Immature natural killer cell (primary cell): ENCODE measurements around the gene CXCR6. TPM values are rescaled to one million over a fixed set of nuclear protein-coding genes. Genes with fewer than 3 reads are reported as not detected.

ENCODE experiments used
- DNase-seq, 3 donors: peaks; one replicate each; pipeline ENCODE4 v3.0.0; 2022; ENCODE audit warnings: mixed read lengths in 1 of 3
- H3K27ac Mint-ChIP-seq, 6 donors: one replicate each; pipeline ENCODE4 v1.8.0; 2020; ENCODE audit warnings: mixed read lengths in 6 of 6, mild to moderate bottlenecking in 5 of 6, inconsistent platforms in 4 of 6, moderate library complexity in 3 of 6
- H3K27me3 Mint-ChIP-seq, 3 donors: one replicate each; pipeline ENCODE4 v1.8.0; 2020 to 2021; ENCODE audit warnings: low read depth in 3 of 3, mild to moderate bottlenecking in 3 of 3, mixed read lengths in 3 of 3, moderate library complexity in 3 of 3, inconsistent platforms in 1 of 3
- H3K36me3 Mint-ChIP-seq, 3 donors: one replicate each; pipeline ENCODE4 v1.8.0; 2020; ENCODE audit warnings: mixed read lengths in 3 of 3, inconsistent platforms in 2 of 3, mild to moderate bottlenecking in 2 of 3
- H3K4me1 Mint-ChIP-seq, 2 donors: one replicate each; pipeline ENCODE4 v1.8.0; 2020; ENCODE audit warnings: inconsistent platforms in 2 of 2, mild to moderate bottlenecking in 2 of 2, mixed read lengths in 2 of 2, moderate library complexity in 1 of 2
- H3K4me3 Mint-ChIP-seq, 5 donors: one replicate each; pipeline ENCODE4 v1.8.0; 2020; ENCODE audit warnings: mild to moderate bottlenecking in 5 of 5, mixed read lengths in 5 of 5, inconsistent platforms in 3 of 5, moderate library complexity in 3 of 5
- H3K9me3 Mint-ChIP-seq, 6 donors: one replicate each; pipeline ENCODE4 v1.8.0; 2020; ENCODE audit warnings: mild to moderate bottlenecking in 6 of 6, mixed read lengths in 6 of 6, inconsistent platforms in 4 of 6, moderate library complexity in 3 of 6
- polyA plus RNA-seq, 3 donors: library from polyadenylated mRNA; unstranded; fragments of 300-500 nt; fragmentation: Illumina TruSeq; gene quantifications; one replicate each; pipeline ENCODE4 v1.2.3, GENCODE V29; 2021

CXCR6 gene
- polyA plus RNA-seq, 3 donors from 2014 or later: 2.7 to 14.7 (median 8.5) TPM

DNA sequence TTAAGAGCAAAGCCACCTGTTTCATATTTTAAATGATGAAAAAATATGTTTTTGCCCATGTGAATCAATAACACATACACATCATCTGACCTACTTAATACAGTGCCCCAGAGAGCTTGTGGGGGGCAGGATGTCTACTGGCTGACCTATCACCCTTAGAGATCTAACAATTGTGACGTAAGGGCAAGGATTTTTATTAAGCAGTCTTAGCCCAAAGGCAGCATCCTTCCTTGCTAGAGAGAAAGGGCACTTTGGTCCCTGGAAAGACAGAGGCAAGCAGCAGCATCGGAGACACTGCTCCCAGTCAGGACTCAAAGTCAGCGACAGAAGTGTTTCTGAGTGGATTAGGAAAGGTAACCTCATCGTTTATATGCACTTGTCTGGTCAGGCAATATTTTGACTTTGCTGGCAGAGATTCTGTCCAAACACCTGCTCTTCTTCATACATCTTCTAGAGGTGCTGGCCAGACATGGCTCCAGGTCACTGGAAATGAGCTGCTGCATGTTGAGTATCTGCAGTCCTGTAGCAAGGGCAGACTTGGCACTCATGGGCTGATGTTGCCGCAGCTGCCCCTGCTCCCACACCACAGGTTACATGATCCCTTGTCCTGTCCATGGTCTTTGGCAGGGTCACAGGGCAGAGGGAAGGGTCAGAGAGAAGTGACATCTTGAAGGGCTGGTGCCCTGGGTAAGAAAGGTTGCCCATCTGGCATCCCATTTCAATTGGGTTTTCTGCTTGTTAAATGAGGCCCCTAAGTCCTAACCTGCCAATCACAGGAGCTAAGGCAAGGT is 1.8 kb downstream of the CXCR6 start:
- Mint-ChIP-seq H3K36me3 (peaks cover 32 to 65% (median 32%) of the 10 kb centered on the region in 3 donors), H3K27me3 (peaks cover 0 to 3% (median 0%) of the 10 kb centered on the region in 3 donors), H3K27ac (peak overlapping the region in 5 of 6 donors; percentile 38 to 88 (median 61)), H3K9me3 (no peaks in the 10 kb centered on the region), H3K4me3 (peak overlapping the region; percentile 15 to 73 (median 42)), H3K4me1 (peaks cover 52 to 87% of the 10 kb centered on the region in 2 donors)
- peak in 1 of 3 donors; percentile 31 for DNase-seq

DNA sequence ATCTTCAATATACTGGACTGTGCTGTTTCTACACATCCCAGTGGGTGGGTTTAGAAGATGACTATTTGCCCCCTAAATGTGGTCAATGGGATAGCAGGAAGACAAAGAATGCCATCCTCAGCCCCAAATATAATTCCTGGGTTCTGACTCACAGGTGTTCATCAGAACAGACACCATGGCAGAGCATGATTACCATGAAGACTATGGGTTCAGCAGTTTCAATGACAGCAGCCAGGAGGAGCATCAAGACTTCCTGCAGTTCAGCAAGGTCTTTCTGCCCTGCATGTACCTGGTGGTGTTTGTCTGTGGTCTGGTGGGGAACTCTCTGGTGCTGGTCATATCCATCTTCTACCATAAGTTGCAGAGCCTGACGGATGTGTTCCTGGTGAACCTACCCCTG is 3.0 kb downstream of the CXCR6 start:
- no peaks in the 10 kb centered on the region for H3K9me3 Mint-ChIP-seq
- H3K36me3 Mint-ChIP-seq: peaks cover 26 to 61% (median 28%) of the 10 kb centered on the region in 3 donors
- H3K27ac Mint-ChIP-seq: peak overlapping the region in 5 of 6 donors; percentile 20 to 88 (median 59)
- peak overlapping the region in 3 of 5 donors; percentile 4 to 38 (median 12) for H3K4me3 Mint-ChIP-seq
- H3K27me3 Mint-ChIP-seq: peaks cover 0 to 3% (median 0%) of the 10 kb centered on the region in 3 donors
- H3K4me1 Mint-ChIP-seq: peaks cover 65 to 92% of the 10 kb centered on the region in 2 donors
- no peak for DNase-seq

DNA sequence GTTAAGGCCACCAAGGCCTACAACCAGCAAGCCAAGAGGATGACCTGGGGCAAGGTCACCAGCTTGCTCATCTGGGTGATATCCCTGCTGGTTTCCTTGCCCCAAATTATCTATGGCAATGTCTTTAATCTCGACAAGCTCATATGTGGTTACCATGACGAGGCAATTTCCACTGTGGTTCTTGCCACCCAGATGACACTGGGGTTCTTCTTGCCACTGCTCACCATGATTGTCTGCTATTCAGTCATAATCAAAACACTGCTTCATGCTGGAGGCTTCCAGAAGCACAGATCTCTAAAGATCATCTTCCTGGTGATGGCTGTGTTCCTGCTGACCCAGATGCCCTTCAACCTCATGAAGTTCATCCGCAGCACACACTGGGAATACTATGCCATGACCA is 3.6 kb downstream of the CXCR6 start:
- H3K36me3 Mint-ChIP-seq: peaks cover 28 to 66% (median 30%) of the 10 kb centered on the region in 3 donors
- peaks cover 71 to 98% of the 10 kb centered on the region in 2 donors for H3K4me1 Mint-ChIP-seq
- peak overlapping the region in 3 of 5 donors; percentile 4 to 38 (median 19) for H3K4me3 Mint-ChIP-seq
- H3K9me3 Mint-ChIP-seq: no peaks in the 10 kb centered on the region
- peak in 1 of 3 donors; percentile 20 for DNase-seq
- H3K27me3 Mint-ChIP-seq: peaks cover 0 to 3% (median 0%) of the 10 kb centered on the region in 3 donors
- H3K27ac Mint-ChIP-seq: peak overlapping the region; percentile 1 to 88 (median 58)

DNA sequence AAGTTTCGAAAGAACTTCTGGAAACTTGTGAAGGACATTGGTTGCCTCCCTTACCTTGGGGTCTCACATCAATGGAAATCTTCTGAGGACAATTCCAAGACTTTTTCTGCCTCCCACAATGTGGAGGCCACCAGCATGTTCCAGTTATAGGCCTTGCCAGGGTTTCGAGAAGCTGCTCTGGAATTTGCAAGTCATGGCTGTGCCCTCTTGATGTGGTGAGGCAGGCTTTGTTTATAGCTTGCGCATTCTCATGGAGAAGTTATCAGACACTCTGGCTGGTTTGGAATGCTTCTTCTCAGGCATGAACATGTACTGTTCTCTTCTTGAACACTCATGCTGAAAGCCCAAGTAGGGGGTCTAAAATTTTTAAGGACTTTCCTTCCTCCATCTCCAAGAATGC is 4.1 kb downstream of the CXCR6 start:
- H3K4me3 Mint-ChIP-seq: no peak overlapping the region

DNA sequence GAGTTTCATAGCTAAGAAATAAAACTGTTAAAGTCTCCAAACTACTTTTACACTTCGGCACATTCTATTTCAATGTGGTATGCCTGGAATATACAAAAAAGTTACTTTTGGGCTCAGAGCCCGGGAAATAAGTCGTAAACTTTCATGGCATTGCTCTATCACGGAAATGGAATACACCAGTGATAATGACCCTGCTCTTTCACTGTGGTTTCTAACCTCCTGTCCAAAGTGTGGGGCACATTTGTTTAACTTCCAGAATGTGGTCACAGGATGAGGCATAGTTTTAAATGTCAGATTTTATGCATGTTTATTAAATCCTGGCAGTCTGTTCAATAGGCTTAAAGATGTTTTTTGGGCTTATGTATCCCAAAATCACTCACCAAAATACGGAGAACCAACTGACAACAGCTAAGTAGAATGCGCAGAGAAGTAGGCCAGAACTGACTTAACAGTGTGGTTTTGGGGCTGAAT is 5.1 kb downstream of the CXCR6 start:
- peak overlapping the region in 5 of 6 donors; percentile 7 to 81 (median 60) for H3K27ac Mint-ChIP-seq
- DNase-seq: no peak
- no peaks in the 10 kb centered on the region for H3K9me3 Mint-ChIP-seq
- peaks cover 34 to 77% (median 42%) of the 10 kb centered on the region in 3 donors for H3K36me3 Mint-ChIP-seq
- peaks cover 73 to 99% of the 10 kb centered on the region in 2 donors for H3K4me1 Mint-ChIP-seq
- H3K4me3 Mint-ChIP-seq: peak overlapping the region; percentile 3 to 44 (median 10)
- peaks cover 0 to 3% (median 0%) of the 10 kb centered on the region in 3 donors for H3K27me3 Mint-ChIP-seq

More for the DNA sequence above, 4.1 kb downstream of the CXCR6 start:
- peaks cover 74 to 98% of the 10 kb centered on the region in 2 donors for H3K4me1 Mint-ChIP-seq
- H3K27ac Mint-ChIP-seq: peak overlapping the region in 3 of 6 donors; percentile 20 to 88 (median 45)
- H3K36me3 Mint-ChIP-seq: peaks cover 28 to 71% (median 35%) of the 10 kb centered on the region in 3 donors
- H3K9me3 Mint-ChIP-seq: no peaks in the 10 kb centered on the region
- no peak for DNase-seq
- peaks cover 0 to 3% (median 0%) of the 10 kb centered on the region in 3 donors for H3K27me3 Mint-ChIP-seq

DNA sequence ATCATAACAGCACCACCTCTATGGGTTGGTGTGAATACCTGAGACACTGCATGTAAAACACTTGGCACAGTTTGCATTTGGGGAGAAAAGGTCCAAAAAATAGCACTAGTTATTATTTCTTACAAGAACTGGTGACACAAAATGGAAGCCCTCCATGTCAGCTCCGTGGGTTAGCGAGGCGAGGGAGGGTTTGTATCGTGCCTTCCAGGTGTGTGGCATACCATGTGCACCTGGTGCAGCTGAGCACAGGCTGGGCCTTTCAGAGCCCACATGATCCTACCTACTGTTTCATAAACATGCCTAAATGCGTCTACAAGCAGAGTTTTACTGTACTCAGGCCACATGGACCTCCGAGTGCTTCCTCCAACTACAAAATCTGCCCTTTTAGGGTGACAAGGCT is 5.6 kb downstream of the CXCR6 start:
- Mint-ChIP-seq H3K27ac (peak overlapping the region in 4 of 6 donors; percentile 7 to 81 (median 58)), H3K4me1 (peaks cover 72 to 94% of the 10 kb centered on the region in 2 donors), H3K36me3 (peaks cover 38 to 77% (median 44%) of the 10 kb centered on the region in 3 donors), H3K27me3 (peaks cover 0 to 4% (median 4%) of the 10 kb centered on the region in 3 donors), H3K4me3 (peak overlapping the region in 3 of 5 donors; percentile 10 to 44 (median 43)), H3K9me3 (no peaks in the 10 kb centered on the region)
- no peak for DNase-seq

DNA sequence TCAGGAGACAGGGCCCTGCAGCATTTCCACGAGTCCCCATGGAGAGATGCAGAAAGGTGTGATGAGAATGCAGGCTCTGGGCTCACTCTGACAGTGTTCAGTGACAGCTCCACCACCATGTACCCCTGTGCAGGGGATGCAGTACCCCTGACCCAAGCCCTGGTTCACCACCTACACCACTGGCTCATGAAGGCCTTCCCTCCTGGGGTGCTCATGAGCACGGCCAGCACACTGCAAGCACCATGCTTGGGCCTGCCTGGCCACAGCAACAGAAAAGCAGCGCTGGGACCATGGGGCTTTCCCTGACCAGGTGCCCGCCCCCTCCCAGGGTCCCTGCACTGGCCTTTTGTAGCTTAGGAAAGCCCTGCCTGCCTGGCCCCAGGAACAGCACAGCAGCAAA is 6.2 kb downstream of the CXCR6 start:
- peaks cover 71 to 88% of the 10 kb centered on the region in 2 donors for H3K4me1 Mint-ChIP-seq

DNA sequence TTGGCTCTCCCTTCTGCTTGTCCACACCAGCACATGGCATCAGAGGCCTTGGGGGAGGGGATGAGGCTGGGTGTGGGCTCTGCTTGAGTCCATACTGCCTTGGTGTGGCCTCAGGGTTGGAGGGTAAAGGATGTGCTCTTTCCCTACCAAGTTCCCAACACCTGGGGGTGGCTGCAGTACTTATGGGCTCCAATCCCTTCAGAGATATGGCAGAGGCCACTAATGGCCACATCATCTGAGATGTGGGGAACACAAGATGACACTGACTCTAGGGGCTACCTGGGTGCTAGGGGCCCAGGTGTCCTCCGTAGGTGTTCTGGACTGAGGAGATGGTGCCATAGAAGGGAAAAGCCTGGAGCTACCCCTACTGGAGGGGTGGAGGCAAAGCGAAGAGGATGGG is 6.9 kb downstream of the CXCR6 start:
- H3K4me3 Mint-ChIP-seq: peak overlapping the region in 4 of 5 donors; percentile 42 to 73 (median 50)
- peaks cover 49 to 83% (median 57%) of the 10 kb centered on the region in 3 donors for H3K36me3 Mint-ChIP-seq
- no peak for DNase-seq

More for the DNA sequence above, 6.2 kb downstream of the CXCR6 start:
- DNase-seq: no peak
- peak overlapping the region in 1 of 5 donors; percentile 73 for H3K4me3 Mint-ChIP-seq
- H3K36me3 Mint-ChIP-seq: peaks cover 43 to 81% (median 50%) of the 10 kb centered on the region in 3 donors
- H3K27ac Mint-ChIP-seq: peak overlapping the region in 4 of 6 donors; percentile 40 to 93 (median 86)
- H3K9me3 Mint-ChIP-seq: no peaks in the 10 kb centered on the region
- peaks cover 0 to 6% (median 6%) of the 10 kb centered on the region in 3 donors for H3K27me3 Mint-ChIP-seq

DNA sequence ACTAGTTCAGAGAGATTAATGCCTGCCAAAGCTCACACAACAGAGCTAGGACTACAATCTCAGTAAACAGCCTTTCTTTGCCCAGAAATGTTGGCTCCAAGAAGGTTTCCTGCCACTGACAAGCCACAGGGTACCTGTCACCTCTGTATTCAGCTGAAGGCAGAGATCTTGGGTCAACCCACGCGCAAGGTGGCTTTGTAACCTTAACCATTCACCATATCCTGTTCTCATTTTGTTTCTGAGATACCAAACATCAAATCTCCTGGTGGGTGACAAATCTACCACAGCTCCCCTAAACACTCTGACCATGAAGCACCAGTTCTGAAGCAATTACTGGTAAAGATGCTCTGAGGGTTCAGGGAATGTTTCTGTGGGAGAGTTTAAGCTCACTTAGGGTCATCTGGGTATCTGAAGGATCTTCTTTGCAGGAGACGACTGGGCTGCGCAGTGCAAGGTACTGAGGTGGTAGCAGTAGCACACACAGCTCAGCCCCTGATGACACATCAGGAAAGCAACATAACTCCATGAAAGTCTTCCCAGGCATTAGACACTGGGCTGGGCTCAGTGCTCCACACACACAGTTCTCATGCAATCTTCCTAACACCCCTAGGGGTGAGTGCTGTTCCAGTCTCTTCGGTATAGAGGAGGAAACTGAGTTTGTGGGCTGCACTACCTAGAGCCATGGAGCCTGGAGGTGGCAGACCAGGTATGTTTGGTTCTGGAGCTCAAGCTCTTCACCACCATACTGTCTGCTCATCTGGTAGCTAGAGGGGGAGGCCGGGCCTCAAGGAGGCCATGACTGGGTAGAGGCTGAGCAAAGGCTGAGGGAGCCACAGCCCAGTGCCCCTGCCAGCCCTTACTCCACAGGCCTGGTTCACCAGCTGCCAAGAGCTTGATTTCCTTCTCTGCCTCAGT is 7.7 kb downstream of the CXCR6 start:
- Mint-ChIP-seq H3K9me3 (no peaks in the 10 kb centered on the region), H3K27ac (peak overlapping the region; percentile 16 to 93 (median 87)), H3K27me3 (peaks cover 0 to 6% (median 6%) of the 10 kb centered on the region in 3 donors), H3K36me3 (peaks cover 51 to 89% (median 58%) of the 10 kb centered on the region in 3 donors), H3K4me3 (peak overlapping the region; percentile 34 to 73 (median 56)), H3K4me1 (peaks cover 59 to 73% of the 10 kb centered on the region in 2 donors)
- peak; percentile 66 to 77 (median 72) for DNase-seq

More for the DNA sequence above, 6.9 kb downstream of the CXCR6 start:
- Mint-ChIP-seq H3K27me3 (peaks cover 0 to 6% (median 6%) of the 10 kb centered on the region in 3 donors), H3K27ac (peak overlapping the region in 5 of 6 donors; percentile 80 to 93 (median 91)), H3K9me3 (no peaks in the 10 kb centered on the region), H3K4me1 (peaks cover 64 to 81% of the 10 kb centered on the region in 2 donors)

DNA sequence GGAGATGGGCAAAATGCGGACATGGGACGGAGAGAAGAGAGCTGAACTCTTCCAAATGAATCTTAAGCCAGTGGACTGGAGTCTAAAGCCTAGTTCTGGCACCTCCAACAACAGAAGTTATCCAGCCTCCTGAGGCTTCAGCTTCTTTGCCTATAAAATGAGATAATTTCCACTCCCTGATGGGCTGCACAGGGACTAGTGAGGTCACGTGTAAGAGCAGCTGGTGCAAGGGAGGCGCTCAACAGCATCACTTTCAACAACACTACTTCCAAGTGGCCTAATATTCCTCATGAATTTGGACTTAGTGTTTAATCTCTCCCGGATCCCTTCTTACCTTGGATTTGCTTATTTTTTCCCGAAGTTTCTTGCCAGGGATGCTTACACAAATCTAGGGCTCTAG is 8.7 kb downstream of the CXCR6 start:
- Mint-ChIP-seq H3K36me3 (peaks cover 53 to 86% (median 59%) of the 10 kb centered on the region in 3 donors), H3K4me3 (no peak overlapping the region), H3K27me3 (peaks cover 0 to 6% (median 3%) of the 10 kb centered on the region in 3 donors), H3K27ac (peak overlapping the region in 4 of 6 donors; percentile 32 to 91 (median 50)), H3K4me1 (peaks cover 54 to 71% of the 10 kb centered on the region in 2 donors), H3K9me3 (no peaks in the 10 kb centered on the region)
- DNase-seq: no peak

DNA sequence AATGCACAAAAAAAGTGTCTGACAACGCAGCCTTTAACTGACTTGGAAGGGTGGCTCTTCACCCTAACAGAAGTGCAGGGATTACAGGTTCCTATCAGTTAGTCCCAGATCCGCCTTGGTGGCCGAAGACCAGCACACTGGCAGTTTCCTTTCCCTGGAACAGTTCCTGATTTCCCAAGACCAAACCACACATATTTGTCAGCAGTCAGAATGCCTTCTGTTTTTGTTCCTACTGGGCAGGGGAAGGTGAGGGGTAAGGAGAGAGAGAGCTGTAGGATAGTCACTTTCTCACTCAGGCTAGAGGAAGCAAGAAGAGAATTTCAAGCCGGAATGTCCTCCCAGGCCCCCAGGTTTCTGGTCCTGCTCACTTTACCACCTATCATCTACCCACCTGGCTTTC is 9.2 kb downstream of the CXCR6 start:
- no peak overlapping the region for H3K4me3 Mint-ChIP-seq
- H3K4me1 Mint-ChIP-seq: peaks cover 54 to 71% of the 10 kb centered on the region in 2 donors
- H3K36me3 Mint-ChIP-seq: peaks cover 55 to 86% (median 55%) of the 10 kb centered on the region in 3 donors
- H3K27ac Mint-ChIP-seq: peak overlapping the region in 4 of 6 donors; percentile 2 to 91 (median 36)
- no peak for DNase-seq
- peaks cover 0 to 6% (median 3%) of the 10 kb centered on the region in 3 donors for H3K27me3 Mint-ChIP-seq
- no peaks in the 10 kb centered on the region for H3K9me3 Mint-ChIP-seq

DNA sequence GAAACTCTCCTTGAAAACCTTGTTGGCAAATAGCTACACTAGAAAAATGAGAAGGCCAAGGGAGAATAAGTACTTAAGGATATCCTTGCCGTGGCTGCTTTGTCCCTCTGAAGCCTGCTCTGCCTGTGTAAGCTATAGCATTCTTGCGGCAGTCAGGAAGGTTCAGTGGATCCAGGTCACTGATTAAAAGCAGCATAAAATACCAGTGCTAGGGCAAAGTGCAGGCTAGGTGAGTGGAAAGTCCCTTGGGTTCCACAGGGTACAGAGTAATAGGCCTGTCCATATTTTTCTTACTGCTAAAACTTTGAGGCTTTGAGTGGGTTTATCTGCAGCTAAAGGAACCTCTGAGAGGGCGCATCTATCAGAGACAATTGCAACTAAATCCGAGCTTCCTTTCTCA is 10.3 kb downstream of the CXCR6 start:
- Mint-ChIP-seq H3K4me1 (peaks cover 57 to 71% of the 10 kb centered on the region in 2 donors), H3K9me3 (no peaks in the 10 kb centered on the region), H3K36me3 (peaks cover 52 to 84% (median 59%) of the 10 kb centered on the region in 3 donors), H3K27ac (peak overlapping the region in 1 of 6 donors; percentile 78), H3K27me3 (peaks cover 0 to 6% (median 3%) of the 10 kb centered on the region in 3 donors), H3K4me3 (no peak overlapping the region)
- DNase-seq: no peak

DNA sequence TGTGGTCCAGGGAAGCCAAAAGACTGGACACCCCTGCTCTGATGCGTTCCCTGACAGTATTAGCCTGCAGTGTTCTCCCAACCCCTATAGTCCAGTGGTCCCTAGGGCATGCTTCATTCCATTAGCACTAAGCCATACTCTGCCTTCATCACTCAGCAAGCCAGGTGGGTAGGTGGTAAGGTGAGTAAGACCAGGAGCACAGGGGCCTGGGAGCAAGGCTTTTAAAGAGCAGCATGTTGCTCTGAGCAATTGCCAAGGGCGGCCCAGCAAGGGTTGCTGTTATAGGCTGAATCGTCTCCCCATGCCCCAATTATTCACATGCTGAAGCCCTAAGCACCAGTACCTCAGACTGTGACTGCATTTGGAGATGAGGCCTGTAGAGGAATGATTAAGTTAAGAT is 11.0 kb downstream of the CXCR6 start:
- H3K9me3 Mint-ChIP-seq: no peaks in the 10 kb centered on the region
- H3K27me3 Mint-ChIP-seq: peaks cover 0 to 6% (median 3%) of the 10 kb centered on the region in 3 donors
- no peak for DNase-seq
- no peak overlapping the region for H3K4me3 Mint-ChIP-seq
- no peak overlapping the region for H3K27ac Mint-ChIP-seq
- peaks cover 53 to 84% (median 67%) of the 10 kb centered on the region in 3 donors for H3K36me3 Mint-ChIP-seq
- H3K4me1 Mint-ChIP-seq: peaks cover 57 to 71% of the 10 kb centered on the region in 2 donors
